AG09319 (cell line): ENCODE results near the gene SLC28A1.

Source experiments
- DNase-seq: peaks from one replicate; pipeline ENCODE4 v3.0.0-alpha.2; 2010; ENCODE audit warnings: low read depth; ENCODE audit errors: extremely low read depth
- CTCF ChIP-seq: IDR thresholded peaks from 2 replicates; pipeline ENCODE4 v1.5.1; 2011; ENCODE audit warnings: low read depth, mild to moderate bottlenecking, inconsistent platforms, low read length, moderate library complexity

Gene SLC28A1

DNA sequence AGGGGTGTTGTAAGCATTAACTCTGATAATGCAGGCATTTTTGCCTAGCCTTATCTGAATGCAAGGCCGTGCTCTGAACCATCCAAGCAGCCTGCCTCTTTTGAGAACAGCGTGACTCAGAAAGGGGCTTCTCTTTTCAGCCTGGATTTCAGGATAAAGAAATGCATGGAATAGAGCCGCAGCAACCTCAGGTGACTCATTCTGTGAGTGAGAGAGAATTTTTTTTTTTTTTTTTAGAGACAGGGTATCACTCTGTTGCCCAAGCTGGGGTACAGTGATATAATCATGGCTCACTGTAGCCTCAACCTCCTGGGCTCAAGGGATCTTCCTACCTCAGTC is 76.6 kb downstream of the SLC28A1 start:
- TF ChIP-seq CTCF: no peak
- DNase-seq: no peak

- TF ChIP-seq CTCF: no peak
- no peak for DNase-seq
These were observed 77.2 kb downstream of the SLC28A1 start for GRCh38 chr15:84961707-84962106.

DNA sequence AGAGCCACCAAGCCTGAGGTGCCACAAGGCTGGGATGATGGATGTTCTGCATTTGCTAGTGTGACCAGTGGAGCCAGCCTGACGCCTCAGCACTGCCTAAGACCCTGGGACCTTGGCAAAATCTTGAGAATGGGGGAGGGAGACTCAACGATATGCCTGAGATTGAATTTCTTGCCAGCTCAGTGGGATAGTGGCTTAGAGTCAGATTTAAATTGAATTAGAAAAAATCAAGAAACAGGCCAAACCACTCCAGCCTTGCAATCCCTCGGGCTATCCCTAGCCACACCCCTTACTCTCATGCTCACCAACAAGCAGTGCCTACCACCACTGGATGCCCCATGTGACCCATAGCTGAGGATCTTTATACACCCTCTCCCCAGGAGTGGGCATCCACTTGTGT is 78.5 kb downstream of the SLC28A1 start:
- TF ChIP-seq CTCF: no peak
- DNase-seq: no peak

- no peak for TF ChIP-seq CTCF
- DNase-seq: no peak
These were observed 82.9 kb downstream of the SLC28A1 start for GRCh38 chr15:84967380-84967779.

- no peak for DNase-seq
- no peak for TF ChIP-seq CTCF
These were observed 83.8 kb downstream of the SLC28A1 start for GRCh38 chr15:84968301-84968700.

GRCh38 chr15:84969257-84969656 is 84.8 kb downstream of the SLC28A1 start:
- DNase-seq: no peak
- no peak for TF ChIP-seq CTCF

GRCh38 chr15:84970843-84971242 is 86.4 kb downstream of the SLC28A1 start:
- TF ChIP-seq CTCF: no peak

More at GRCh38 chr15:84970843-84971242, 86.4 kb downstream of the SLC28A1 start:
- no peak for DNase-seq
